AG20443 (cell line): ENCODE measurements around the gene UTS2R.

ENCODE experiments used
- DNase-seq: peaks from one replicate; pipeline ENCODE4 v3.0.0; 2012; ENCODE audit warnings: low spot score, mixed read lengths

Gene UTS2R

GRCh38 chr17:82371333-82372248, at the start of gene UTS2R:
Gene UTS2R (plus strand): TSS chr17:82371765. CDS start chr17:82374325, 2,560 bp downstream.
- DNase-seq = no peak

- no peak for DNase-seq
Observed at GRCh38 chr17:82321947-82322466, 49.6 kb upstream of the UTS2R start.

- DNase-seq = no peak
Observed at GRCh38 chr17:82322526-82323453, 48.8 kb upstream of the UTS2R start.

GRCh38 chr17:82323514-82324234, 47.9 kb upstream of the UTS2R start:
- no peak for DNase-seq

- DNase-seq = no peak
Observed at GRCh38 chr17:82324566-82325285, 46.8 kb upstream of the UTS2R start.

- DNase-seq = no peak
Observed at GRCh38 chr17:82325286-82326180, 46.0 kb upstream of the UTS2R start.

GRCh38 chr17:82327289-82327688, 44.3 kb upstream of the UTS2R start:
- DNase-seq = no peak

GRCh38 chr17:82327757-82328140, 43.8 kb upstream of the UTS2R start:
- DNase-seq = no peak

- DNase-seq = no peak
Observed at GRCh38 chr17:82328141-82328993, 43.2 kb upstream of the UTS2R start.

GRCh38 chr17:82328994-82329507, 42.5 kb upstream of the UTS2R start:
- no peak for DNase-seq

- DNase-seq = no peak
Observed at GRCh38 chr17:82329683-82330321, 41.8 kb upstream of the UTS2R start.

GRCh38 chr17:82330322-82331239, 41.0 kb upstream of the UTS2R start:
- peak; percentile 72 for DNase-seq

- no peak for DNase-seq
Observed at GRCh38 chr17:82331345-82331939, 40.1 kb upstream of the UTS2R start.

GRCh38 chr17:82332669-82333278, 38.8 kb upstream of the UTS2R start:
- peak; percentile 66 for DNase-seq

GRCh38 chr17:82333279-82334171, 38.0 kb upstream of the UTS2R start, which contains the start of gene SECTM1:
Gene SECTM1 (minus strand): TSS chr17:82333766. CDS start chr17:82327240, 6,526 bp downstream.
- peak; percentile 90 for DNase-seq
